Measurements from ENCODE around the gene CCDC192.

The CCDC192 gene

DNA sequence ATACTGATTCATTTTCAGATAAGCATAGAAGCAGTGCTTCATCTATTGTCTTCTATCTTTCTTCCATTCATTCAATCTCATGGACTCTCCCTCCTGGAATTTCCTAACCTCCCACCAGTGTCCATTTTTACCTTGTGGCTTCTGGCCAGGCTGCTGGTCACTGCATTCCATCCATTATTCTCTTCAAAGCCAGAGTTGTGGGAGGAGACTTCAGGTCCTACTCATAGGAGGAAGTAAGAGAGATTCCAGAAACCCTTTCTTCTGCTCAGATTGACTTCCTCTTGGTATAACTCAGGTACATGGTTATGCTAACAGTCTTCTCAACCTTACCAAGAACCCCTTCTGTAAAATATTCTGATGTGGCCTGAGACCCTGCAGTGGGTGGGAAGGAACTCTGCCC, 227.1 kb downstream of the CCDC192 start:
- no peak for DNase-seq

DNA sequence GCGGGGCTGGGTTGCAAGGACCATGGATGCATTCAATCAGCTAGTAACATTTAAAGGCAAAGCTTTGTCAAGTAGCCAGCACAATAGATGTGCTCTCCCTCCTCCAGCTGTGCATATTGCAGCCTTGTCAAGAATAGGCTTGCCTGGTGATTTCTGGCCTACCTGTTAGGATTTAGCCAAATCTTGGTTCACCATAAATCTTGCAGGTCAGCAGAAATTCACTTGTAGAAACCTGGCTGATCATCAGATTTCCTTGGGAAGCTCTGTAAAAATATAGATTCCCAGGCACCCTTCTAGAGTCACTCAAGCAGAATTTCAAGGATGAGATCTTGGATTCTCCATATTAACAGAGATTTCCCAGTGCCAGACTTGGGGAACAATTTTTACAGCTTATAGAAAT, 228.2 kb downstream of the CCDC192 start:
- DNase-seq, result no peak

DNA sequence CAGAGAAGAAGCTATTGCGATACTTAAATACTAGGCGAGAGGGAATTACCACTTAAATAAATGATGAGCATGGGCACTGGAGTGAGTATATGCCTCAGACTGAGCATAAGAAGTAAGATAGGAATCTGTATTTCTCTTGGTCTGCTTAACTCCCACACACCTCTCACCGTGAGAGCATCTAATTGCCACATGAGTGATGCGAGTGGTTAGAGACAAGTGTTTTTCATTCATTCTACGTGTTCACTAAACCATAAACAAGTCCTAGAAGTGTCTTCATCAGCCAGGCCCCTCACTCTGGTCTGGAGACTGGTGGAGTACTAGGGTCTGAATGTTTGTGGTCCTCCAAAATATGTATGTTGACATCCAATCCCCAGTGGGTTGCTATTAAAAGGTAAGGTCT, 230.2 kb downstream of the CCDC192 start:
- no peak for DNase-seq

DNA sequence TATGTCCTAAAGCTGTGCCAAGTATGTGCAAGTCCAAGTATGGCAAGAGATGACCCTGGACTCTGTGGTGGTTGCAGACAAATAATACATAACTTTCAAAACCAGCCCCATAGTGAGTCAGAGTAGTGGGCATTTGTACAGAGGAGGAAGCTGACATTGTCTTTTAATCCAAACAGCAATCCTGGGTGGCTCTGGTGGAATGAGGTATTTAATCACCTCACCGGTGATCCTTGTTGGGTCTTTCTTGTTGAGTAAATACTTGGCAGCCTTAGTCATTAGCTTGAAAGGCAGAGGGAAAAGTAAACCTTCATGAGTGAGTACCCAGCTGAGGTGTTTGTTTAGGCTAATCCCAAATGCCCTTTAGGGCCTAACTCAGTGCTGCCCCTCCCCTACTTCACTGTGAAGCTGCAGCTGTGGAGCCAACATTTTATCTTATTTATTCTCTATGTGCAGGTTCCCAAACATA, 231.6 kb downstream of the CCDC192 start:
- DNase-seq, result no peak

DNA sequence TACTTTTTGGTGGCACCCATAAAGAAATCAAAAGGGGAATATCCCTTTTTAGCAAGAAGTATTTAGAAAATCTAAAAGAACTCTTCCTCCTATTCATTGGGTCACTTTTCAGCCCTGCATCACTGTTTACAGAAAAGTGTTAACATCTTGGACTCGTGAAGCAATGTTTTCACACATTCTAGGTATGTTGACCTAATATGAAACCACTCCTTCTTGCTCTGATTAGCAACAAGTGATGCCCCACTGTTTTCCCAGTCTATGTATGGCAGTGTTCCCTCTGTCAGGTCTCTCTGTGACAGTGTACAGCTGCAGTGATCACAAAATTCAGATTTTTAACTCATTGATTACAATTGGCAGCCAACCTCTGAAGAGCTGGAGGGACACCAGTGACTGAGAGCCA, 232.2 kb downstream of the CCDC192 start:
- no peak for DNase-seq

DNA sequence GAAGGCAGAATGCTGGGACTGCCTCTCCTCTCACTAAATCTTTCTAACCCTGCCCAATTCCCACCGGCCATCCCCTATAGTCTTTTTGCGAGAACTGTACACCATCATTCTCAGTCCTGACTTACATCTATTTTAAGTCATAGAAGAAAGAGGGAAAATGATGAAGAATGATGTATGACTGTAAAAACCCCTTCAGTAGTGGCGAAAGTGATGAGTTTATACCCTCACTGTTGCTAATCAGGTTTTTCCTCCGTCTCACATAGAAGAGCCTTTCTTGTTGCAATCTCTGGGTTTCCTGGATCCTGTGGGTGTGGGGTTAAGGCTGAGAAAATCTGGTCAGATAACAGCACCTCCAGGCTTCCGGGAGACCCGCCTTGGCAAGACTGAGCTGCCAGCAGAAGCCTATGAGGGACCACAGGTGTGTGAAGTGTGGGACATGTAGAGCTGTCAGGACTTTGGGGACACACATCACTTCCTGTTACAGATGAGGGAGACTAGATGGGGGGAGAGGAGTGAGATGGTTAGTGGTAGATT, 233.3 kb downstream of the CCDC192 start:
- no peak for DNase-seq

DNA sequence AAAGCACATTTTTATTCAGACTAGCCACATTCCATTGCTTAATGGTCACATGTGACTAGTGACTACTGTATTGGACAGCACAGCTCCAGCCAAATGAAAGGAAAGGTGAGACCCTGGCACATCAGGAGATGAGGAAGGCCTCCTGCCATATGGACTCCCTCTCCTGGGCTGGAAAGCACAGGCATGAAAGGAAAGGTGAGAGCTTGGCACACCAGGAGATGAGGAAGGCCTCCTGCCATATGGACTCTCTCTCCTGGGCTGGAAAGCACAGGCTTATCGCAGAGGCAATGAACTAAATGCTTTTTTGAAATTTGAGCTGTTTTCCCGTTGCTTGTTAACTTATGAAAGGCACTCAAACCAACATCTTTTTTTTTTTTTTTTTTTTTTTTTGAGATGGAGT, 235.6 kb downstream of the CCDC192 start:
- DNase-seq, result no peak

DNA sequence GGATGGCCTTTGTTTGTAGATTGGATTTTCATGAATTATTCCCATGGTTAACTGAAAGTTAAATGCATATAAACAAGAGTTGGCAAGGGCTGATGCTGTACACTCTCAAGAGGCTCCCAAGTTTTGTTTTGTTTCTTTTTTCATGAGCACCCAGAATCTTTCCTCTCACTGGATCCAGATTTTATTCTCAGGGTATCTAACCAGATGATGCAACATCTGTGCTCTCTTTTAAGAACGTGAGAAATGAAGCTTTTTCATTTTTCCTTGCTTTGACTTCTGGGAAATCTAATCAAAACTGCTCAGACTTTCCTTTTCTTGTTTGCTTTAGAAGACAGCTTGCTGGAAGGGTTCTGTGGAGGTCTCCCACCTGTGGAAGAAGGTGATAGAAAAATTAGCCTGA, 237.7 kb downstream of the CCDC192 start:
- DNase-seq, result no peak

DNA sequence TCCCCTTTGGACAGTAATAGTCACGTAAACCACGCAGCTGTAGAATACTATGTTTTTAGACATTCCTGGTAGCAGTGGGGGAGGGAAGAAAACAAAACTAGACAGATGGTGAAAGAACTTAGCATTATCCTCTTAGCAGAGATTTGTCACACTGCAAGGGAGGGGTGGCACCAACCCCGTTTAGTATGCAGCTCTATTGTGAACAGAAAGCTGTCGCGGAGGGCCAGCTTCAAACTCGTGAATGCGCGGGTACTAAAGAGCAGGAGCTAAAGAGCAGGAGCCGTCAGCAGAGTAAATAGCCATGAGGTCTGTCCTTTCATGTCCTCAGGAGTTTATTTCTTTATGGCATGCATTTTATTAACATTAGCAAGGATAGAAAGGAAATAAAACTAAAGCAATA, 238.5 kb downstream of the CCDC192 start:
- DNase-seq, result no peak

DNA sequence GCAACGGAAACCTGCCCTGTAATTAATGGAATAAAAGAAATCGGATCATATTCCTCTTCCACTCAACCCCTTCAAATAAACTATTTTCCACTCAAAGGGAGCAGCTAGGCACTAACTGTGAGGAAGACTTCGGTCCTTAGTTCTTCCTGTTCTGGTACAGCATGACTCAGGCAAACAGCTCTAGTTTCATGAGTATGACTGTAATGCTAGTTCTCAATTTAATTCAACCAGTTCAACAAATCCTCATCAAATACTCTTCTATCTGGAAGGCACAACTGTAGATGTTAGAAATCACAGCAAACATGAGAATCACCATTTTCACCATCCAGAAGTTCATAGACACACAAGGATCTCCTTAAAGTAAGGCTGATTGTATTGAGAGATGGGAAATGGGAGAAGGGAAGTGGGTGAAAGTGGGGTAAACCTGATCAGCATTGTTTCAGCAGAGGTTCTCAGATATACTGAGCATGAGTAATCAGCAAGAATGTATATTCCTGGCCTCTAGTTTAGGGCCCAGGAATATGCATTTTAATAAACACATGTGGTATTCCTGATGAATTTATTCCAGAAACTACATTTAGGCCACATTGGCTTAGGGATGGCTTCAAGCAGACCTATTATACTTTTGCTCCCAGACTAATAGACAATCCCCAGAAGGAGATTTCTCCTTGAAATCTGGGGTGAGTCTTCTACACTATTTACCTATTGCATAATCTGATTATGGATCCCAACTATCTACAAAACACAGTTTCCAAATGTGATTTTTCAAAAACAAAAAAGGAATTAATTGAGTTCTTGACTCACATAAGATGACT, 239.3 kb downstream of the CCDC192 start:
- no peak for DNase-seq

DNA sequence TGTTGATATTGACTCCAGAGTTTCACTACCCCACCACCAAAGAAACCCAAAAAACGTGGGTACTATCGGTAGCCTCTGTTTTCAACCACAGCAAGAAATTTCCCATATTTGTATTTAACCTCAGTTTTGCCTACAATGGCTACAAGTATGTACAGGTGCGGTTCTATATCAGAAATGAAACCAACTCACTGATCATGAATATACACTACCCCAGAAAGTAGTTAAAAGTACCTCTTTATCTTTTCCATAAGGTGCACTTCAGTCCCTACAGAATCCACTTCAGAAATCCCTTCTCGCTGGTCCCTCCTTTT, 239.8 kb downstream of the CCDC192 start:
- no peak for DNase-seq

DNA sequence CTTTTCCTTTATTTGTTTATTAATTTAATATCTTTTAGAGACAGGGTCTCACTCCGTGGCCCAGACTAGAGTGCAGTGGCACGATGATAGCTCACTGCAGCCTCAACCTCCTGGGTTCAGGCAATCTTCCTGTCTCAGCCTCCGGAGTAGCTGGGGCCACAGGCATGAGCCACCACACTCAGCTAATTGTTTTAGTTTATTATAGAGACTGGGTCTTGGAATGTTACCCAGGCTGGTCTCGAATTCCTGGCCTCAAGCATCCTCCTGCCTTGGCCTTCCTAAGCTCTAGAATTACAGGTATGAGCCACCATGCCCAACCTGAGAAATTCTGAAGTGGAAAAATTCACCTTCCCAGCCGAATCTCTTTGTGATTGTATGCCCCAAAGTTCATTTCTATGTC, 240.9 kb downstream of the CCDC192 start:
- DNase-seq, result no peak

DNA sequence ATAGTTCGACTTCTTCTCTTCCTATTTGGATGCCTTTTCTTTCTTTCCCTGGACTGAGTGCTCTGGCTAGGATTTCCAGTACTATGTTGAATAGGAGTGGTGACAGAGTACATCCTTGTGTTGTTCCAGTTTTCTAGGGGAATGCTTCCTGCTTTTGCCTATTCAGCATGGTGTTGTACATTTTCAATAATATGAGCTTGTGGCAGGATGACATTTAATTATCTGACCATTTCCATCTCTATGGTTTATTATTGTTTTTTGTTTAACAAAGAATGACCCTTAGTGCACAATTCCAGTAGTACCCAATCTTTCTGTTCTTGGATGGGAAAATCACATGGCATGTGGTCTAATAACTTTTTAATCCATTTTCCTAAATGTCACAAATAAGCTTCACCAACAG, 244.8 kb downstream of the CCDC192 start:
- no peak for DNase-seq

DNA sequence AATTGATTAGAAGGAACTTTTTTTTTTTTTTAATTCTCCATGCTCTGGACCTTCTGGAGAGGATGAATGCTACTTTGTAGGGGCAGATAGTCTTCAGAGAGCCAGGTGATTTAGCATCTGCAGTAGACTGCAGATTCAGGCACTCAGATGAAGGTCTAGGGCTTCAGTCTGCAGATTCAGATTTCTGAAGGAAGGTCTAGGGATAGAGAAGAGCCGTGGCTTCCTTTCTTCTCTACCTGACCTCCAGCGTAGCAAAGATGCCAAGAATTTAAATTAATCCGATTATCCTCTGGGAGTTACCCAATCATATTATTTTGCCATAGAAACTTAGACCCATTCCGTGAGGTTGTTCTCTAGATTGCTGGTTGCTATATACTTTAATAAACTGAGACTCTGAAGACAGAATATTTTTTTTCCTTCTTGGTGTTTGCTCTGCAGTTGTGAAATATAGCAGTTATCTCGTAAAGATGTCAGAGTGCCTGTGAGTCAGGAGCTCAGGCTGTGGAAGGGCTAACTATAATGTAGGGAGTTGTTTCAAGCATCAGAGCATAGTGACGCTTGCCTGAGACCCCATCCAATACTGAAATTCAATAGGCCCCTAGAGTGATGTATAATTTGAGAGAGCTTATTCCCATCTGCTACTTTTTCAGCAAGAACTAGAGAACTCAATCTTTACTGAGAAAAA, 247.7 kb downstream of the CCDC192 start:
- no peak for DNase-seq

DNA sequence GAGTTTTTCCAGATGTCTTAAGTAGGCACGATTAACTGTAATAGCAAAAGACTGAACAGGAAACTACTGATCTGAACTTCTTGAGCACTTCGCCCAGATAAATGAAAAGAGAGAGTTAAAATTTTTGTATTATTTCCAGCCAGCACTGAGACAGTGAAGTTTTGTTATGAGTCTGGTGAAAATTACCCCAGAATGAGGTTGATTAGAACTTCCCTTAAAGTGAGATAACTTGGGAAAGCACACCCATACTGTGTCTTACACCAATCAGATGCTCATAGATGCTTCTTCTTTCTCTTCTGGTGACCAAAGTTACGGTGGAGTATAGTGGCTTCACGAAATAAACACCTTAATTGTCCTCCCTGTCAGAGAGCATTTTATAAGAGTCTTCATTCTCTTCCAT, 248.6 kb downstream of the CCDC192 start:
- DNase-seq, result no peak

DNA sequence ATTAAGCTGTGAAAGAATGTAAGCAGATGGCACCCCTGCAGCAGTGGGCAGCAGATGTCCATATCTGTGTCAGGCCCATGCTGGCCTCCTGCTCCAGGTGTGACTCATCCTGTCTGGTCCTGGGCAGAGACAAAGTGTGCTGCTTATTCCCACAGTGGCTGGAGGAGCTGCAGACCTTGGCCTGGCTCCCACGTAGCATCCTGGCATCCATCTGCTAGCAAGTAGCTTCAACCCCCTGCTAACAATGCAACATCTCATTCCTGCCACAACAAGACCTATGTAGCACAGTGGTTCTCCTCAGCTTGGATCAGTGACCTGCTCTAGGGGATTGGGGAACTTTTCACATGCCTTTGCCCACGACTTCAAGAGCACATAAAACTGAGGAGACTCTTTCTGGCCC, 254.0 kb downstream of the CCDC192 start:
- DNase-seq, result no peak

DNA sequence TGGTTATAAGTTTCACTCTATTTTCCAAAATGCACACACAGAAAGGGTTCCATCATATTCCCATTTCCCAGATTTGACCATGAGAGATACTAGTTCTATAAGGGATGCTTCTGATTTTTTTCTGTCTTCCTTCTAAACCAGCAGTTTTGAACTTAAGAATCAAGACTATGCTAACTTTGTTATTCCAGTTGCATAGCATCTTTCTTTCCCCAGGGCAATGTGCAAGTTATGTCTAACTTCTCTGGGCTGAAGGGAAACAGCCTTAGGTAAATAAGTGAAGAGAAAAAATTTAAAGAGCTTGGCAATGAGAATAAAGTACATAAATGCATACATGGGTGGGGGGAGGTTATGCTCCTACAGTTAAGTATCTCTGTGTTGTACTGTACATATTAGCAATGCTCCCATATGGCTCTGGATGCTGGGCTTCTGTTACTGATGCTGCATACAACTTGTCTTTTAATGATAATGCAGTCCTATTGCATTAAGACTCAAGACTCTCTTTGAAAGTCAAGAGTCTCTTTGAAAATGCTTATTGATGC, 254.6 kb downstream of the CCDC192 start:
- DNase-seq, result no peak

DNA sequence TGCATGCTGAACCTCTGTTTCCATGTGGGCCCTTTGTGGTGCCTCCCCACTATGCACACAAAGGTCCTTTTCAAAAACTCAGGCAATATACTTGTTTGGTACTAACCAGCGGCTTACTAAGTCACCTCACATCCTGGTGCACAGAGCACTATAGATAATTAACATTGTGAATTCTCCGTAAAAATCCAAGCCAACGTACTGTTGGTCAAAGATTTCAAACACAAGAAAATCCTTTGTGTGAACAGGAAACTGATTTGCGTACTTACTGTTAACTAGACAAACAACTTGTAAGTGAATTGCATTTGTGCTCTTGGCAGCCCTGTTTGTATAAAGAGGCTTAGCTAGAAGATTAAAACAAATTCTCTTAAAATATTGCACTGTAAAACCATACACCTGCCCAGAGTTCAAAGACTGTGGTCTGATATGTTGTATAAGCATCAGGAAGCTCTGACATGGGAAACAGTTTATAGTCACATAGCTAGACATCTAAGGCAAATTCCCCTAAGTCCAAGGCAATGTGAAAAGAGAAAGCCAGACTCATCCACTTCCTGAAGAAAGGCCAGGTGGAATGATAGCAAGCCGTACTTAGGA, 255.3 kb downstream of the CCDC192 start:
- no peak for DNase-seq

DNA sequence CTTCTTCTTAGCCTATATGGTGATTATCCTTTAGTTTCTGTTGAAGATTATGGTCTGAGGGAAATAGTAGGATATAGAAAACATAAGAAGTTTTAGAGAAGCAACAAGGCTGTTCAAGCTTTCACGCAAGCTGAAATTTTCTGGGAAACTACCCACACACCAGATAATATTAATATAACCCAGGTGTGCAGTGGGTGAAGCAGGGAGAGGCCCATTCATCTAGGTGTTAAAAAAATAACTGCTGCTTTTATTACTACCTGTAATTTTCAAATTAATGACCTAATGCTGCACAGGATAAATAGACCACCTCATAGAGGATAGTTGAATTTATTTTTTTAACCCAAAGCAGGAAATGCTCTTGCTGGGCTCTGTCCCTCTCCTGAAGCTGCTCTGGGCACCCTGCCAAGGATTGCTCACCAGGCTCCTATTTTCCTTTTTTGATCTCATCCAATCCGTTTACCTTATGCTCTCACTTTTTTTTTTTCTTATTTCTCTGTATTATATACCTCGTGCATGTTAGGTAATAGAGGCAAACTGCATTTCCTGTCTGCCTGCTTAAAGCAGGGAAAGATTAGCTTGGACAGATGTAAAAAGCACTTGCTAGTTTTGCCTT, 256.1 kb downstream of the CCDC192 start:
- DNase-seq, result peak; percentile 66

DNA sequence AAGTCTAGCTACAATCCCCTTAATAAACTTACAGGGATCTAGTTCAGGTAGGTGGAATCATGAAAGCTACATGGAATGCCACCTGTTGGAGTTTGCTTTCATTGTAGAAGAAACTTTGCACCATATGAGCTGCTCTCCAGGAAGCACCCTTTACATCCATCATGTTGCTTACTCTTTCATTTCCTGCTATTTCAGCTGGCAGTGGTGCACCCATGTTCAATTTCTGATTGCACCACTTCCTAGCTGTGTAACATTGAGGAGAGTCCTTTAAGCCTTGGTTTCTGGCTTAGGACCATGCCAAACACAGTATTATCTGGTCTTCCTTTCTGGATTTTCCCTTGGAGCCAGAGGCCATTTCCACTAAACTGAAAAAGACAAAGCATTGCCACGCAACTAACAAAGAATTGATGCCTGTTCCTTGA, 257.1 kb downstream of the CCDC192 start:
- DNase-seq, result no peak

DNA sequence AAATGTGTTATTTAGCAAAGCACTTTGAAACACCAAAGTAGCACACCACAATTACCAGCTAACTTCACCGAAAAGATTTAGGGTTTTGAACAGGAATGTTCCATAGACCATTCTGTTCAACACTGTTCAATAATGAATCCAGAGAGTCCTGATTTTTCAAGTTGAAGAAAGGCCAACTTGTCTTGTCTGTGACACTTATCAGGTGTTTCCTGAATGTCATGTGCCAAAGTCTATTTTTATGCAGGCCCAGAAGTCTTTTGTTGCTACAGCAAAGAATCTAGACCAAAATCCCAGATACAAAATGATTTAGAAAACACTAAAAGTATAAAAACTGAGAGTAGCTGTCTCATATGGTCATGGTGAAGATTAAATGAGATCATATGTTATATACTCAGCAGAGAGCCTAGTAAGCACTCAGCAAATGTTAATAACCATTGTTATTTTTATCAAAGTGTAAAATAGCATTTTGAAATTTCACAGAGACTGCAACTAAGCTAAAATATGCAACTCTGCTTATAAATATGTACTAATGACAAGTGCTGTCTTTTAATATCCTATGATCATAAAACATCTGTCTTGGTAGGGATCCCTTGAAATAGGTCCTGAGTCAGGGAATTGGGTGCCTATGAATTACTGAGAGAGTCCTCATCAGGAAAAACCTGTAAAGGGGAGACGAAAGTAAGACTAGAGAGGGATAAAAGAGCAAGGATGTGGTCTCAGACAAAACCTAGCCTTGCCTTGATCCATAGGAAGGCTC, 258.0 kb downstream of the CCDC192 start:
- no peak for DNase-seq

DNA sequence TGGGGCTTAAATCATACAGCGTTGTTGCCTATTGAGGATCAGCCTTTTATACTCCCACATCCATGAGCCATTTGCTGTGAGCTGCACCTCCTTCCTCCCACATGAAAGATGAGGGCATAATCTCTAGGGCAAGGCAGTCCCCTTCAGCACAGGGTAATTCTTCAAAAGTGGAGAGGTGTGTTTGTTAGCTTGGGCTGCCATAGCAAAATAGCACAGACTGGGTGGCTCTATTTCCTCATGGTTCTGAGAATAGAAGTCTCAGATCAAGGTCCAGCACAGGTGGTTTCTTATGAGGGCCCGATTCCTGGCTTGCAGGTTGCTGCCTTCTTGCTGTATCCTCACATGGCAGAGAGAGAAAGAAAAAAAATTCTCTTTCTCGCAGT, 258.6 kb downstream of the CCDC192 start:
- no peak for DNase-seq

DNA sequence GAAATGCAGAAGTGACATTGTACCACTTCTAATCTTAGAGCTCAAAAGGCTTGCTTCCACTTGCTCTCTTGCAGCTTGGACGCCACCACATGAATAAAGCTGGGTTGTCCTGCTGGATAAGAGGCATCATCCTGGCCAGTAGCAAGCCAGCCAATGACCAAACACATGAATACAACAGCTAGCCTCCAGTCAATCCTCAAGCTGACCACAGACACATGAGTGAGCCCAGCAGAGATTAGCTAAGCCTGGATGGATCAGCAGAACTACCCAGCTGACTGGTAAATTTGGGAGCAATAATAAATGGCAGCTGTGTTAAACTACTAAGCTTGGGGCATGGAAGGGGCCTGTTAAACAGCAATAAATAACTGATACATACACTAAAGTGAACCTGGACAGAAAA, 259.3 kb downstream of the CCDC192 start:
- no peak for DNase-seq

All from amniotic stem cell (primary cell).